K562 (cell line): ENCODE data around the gene WDR27. TPM values are rescaled to one million over a fixed set of nuclear protein-coding genes. Genes with fewer than 3 reads are reported as not detected.

ENCODE experiments used
- ATAC-seq: fragments of 200-7000 bp; cut with Tn5 transposase; 3 replicates; pipeline ENCODE4 v1.9.1; 2020; ENCODE audit warnings: moderate library complexity
- BruUV-seq: library from RNA; stranded (reverse); fragments of 400-500 nt; replicated peaks from 2 replicates; lab custom pipeline; 2021; lab: Mats Ljungman, UMichigan
- CTCF ChIA-PET: fragments of 300-600 bp; formaldehyde crosslinking; extraction: SDS; loops from one replicate; lab custom pipeline; 2021; ENCODE audit warnings: low intra/inter-chr PET ratio; lab: Yijun Ruan, JAX
- POLR2A ChIA-PET: fragments of 300-600, 350-650 bp; sonication (Branson Sonifier 250); formaldehyde crosslinking; extraction: SDS; loops from one replicate; lab custom pipeline; 2021; ENCODE audit warnings: antibody characterized with exemption, inconsistent platforms; lab: Yijun Ruan, JAX
- DNase-seq, 4 experiments: peaks; one replicate each; pipeline versions ENCODE4 v3.0.0 to v3.0.0-alpha.2; 2011 to 2018; ENCODE audit warnings: low spot score in 3 of 4, mixed read lengths in 3 of 4; ENCODE audit errors: extremely low read depth in 1 of 4
- FAIRE-seq: peaks from 2 replicates; lab custom pipeline; 2011; peaks lifted over from hg19 to GRCh38; lab: Jason Lieb, UNC
- H2AFZ ChIP-seq: 2 replicates; pipeline ENCODE4 v1.6.0; 2011; ENCODE audit warnings: low read depth, low read length, control low read depth, inconsistent platforms
- H3K27ac ChIP-seq: fragments of 200-600 bp; 3 replicates; pipeline ENCODE4 v1.8.0; 2011; ENCODE audit warnings: low read depth, mild to moderate bottlenecking, control low read depth, inconsistent platforms, low read length, moderate library complexity, mixed read lengths; ENCODE audit errors: extremely low read depth
- H3K27me3 ChIP-seq, 2 experiments: fragments of 300-600 bp in 1 of 2; 2 replicates in 1 of 2; 3 replicates in 1 of 2; pipeline versions ENCODE4 v1.6.0 to v1.8.0; 2011; ENCODE audit warnings: inconsistent platforms in 2 of 2, low read length in 2 of 2, mild to moderate bottlenecking in 1 of 2, mixed read lengths in 1 of 2, moderate library complexity in 1 of 2; ENCODE audit not compliant: control insufficient read depth in 2 of 2, insufficient read depth in 2 of 2
- H3K36me3 ChIP-seq: fragments of 300-600 bp; 3 replicates; pipeline ENCODE4 v1.8.0; 2011; ENCODE audit warnings: mild to moderate bottlenecking, low read length, inconsistent platforms; ENCODE audit not compliant: control insufficient read depth, insufficient read depth
- H3K4me1 ChIP-seq, 2 experiments: fragments of 200-600 bp in 1 of 2; replicated peaks in 1 of 2; 2 replicates in 1 of 2; 3 replicates in 1 of 2; pipeline versions ENCODE4 v1.5.1 to v1.8.0; 2011; ENCODE audit warnings: inconsistent platforms in 2 of 2, low read length in 2 of 2, mild to moderate bottlenecking in 1 of 2, mixed read lengths in 1 of 2, moderate library complexity in 1 of 2; ENCODE audit not compliant: control insufficient read depth in 2 of 2, insufficient read depth in 2 of 2
- H3K4me2 ChIP-seq: 2 replicates; pipeline ENCODE4 v1.6.1; 2011; ENCODE audit warnings: low read length, control low read depth, inconsistent platforms, mixed read lengths; ENCODE audit not compliant: insufficient read depth
- H3K4me3 ChIP-seq: fragments of 200-600 bp; sonication (generic), shearing (Covaris generic); 2 replicates; pipeline ENCODE4 v1.5.1; 2016; ENCODE audit warnings: control low read depth, inconsistent platforms
- H3K79me2 ChIP-seq: fragments of 200-600 bp; 3 replicates; pipeline ENCODE4 v1.8.0; 2011; ENCODE audit warnings: low read length, inconsistent platforms; ENCODE audit not compliant: control insufficient read depth, insufficient read depth
- H3K9ac ChIP-seq, 2 experiments: 2 replicates each; pipeline versions ENCODE4 v1.6.0 to v1.6.1; 2011; ENCODE audit warnings: low read depth in 2 of 2, low read length in 2 of 2, control low read depth in 1 of 2, inconsistent platforms in 1 of 2, mild to moderate bottlenecking in 1 of 2, mixed read lengths in 1 of 2; ENCODE audit not compliant: insufficient read depth in 1 of 2
- H3K9me1 ChIP-seq: one replicate; pipeline ENCODE4 v1.6.0; 2011; ENCODE audit warnings: inconsistent platforms, mild to moderate bottlenecking, low read length, moderate library complexity; ENCODE audit not compliant: control insufficient read depth, insufficient read depth
- H3K9me3 ChIP-seq: replicated peaks from 2 replicates; pipeline ENCODE4 v1.5.1; 2011; ENCODE audit warnings: low read depth, low read length, inconsistent platforms; ENCODE audit not compliant: control insufficient read depth, insufficient read depth
- H4K20me1 ChIP-seq: replicated peaks from 2 replicates; pipeline ENCODE4 v1.6.1; 2011; ENCODE audit warnings: low read length, inconsistent platforms, mixed read lengths; ENCODE audit not compliant: control insufficient read depth, insufficient read depth
- BDP1 ChIP-seq: IDR thresholded peaks from 3 replicates; pipeline ENCODE4 v1.6.1; 2011; ENCODE audit not compliant: insufficient read length, insufficient read depth
- CBX2 ChIP-seq: fragments of 200-600 bp; sonication (generic); IDR thresholded peaks from one replicate; pipeline ENCODE4 v1.6.1; 2012; ENCODE audit warnings: mild to moderate bottlenecking, low read length, inconsistent platforms; ENCODE audit not compliant: insufficient read depth, poor library complexity, severe bottlenecking
- CHD1 ChIP-seq: fragments of 200-600 bp; sonication (generic); IDR thresholded peaks from one replicate; pipeline ENCODE4 v1.6.1; 2012; ENCODE audit warnings: mild to moderate bottlenecking, moderate library complexity, low read length, inconsistent platforms
- COPS2 ChIP-seq: fragments of 450-650 bp; conservative IDR thresholded peaks from 2 replicates; pipeline ENCODE4 v1.6.1; 2016; ENCODE audit warnings: mild to moderate bottlenecking, moderate library complexity
- HDAC2 ChIP-seq: fragments of 450-650 bp; IDR thresholded peaks from 2 replicates; pipeline ENCODE4 v1.6.1; 2016; ENCODE audit warnings: mild to moderate bottlenecking
- IFI16 ChIP-seq: fragments of 250-450 bp; sonication (Bioruptor Pico); IDR thresholded peaks from 2 replicates; pipeline ENCODE4 v2.1.2; 2022; ENCODE audit warnings: mild to moderate bottlenecking, inconsistent platforms
- MYBL2 ChIP-seq, 2 experiments: fragments of 450-650 bp in 1 of 2; sonication (generic) in 1 of 2; formaldehyde crosslinking in 1 of 2; IDR thresholded peaks; 2 replicates each; pipeline versions ENCODE4 v1.6.1 to v1.8.1; 2017 to 2022; ENCODE audit warnings: borderline replicate concordance in 1 of 2, inconsistent platforms in 1 of 2, low read depth in 1 of 2, mild to moderate bottlenecking in 1 of 2, missing genetic modification reagents in 1 of 2, moderate library complexity in 1 of 2
- NBN ChIP-seq: fragments of 450-650 bp; IDR thresholded peaks from 2 replicates; pipeline ENCODE4 v1.6.1; 2016; ENCODE audit warnings: low read depth, mild to moderate bottlenecking
- POLR2H ChIP-seq: IDR thresholded peaks from 2 replicates; pipeline ENCODE4 v1.6.1; 2016; ENCODE audit warnings: missing genetic modification characterization, low read depth, mild to moderate bottlenecking, control low read depth, missing compliant biosample characterization, moderate library complexity
- PYGO2 ChIP-seq: fragments of 450-650 bp; IDR thresholded peaks from 2 replicates; pipeline ENCODE4 v1.6.1; 2016; ENCODE audit warnings: mild to moderate bottlenecking, missing genetic modification characterization, moderate library complexity, missing compliant biosample characterization
- SAFB2 ChIP-seq: fragments of 200-400 bp; formaldehyde crosslinking; IDR thresholded peaks from 2 replicates; pipeline ENCODE4 v1.6.1; 2018; ENCODE audit warnings: borderline replicate concordance, low read length, low read depth, moderate library complexity; ENCODE audit not compliant: severe bottlenecking
- SREBF1 ChIP-seq: fragments of 150-350 bp; IDR thresholded peaks from 2 replicates; pipeline ENCODE4 v1.6.1; 2014; ENCODE audit warnings: antibody characterized with exemption, low read depth, low read length, borderline replicate concordance
- TCF7L2 ChIP-seq: fragments of 150-350 bp; IDR thresholded peaks from 2 replicates; pipeline ENCODE4 v1.6.1; 2016; ENCODE audit warnings: low read depth, mild to moderate bottlenecking, low read length, moderate library complexity
- ZBTB2 ChIP-seq: fragments of 450-650 bp; IDR thresholded peaks from 2 replicates; pipeline ENCODE4 v1.6.1; 2016; ENCODE audit warnings: antibody characterized with exemption
- WGBS: fragments of 100-300 bp; shearing (Covaris generic); methylation state at CpG from one replicate; pipeline ENCODE4 v1.1.6; 2016; ENCODE audit warnings: low coverage, mixed read lengths; ENCODE audit not compliant: insufficient coverage; ENCODE audit errors: missing lambda C conversion rate; 5-methylcytosine and 5-hydroxymethylcytosine counted together
- in situ Hi-C: fragments of 300-500 bp; cut with MboI; formaldehyde crosslinking; loops from 4 replicates; pipeline ENCODE4 v1.15.0; 2018; ENCODE audit warnings: inconsistent platforms, mixed read lengths
- intact Hi-C: fragments of 100-400 bp; cut with micrococcal nuclease; formaldehyde crosslinking; loops from 2 replicates; pipeline ENCODE4 v1.14.2; 2022
- polyA plus RNA-seq, 8 experiments: library from polyadenylated mRNA; depleted of rRNA in 4 of 8; stranded (reverse) in 5 of 8; unstranded in 3 of 8; fragments of >200 nt; fragmentation: Nextera tagmentation in 2 of 8; fragmentation: Illumina TruSeq in 1 of 8; extraction: Ambion mirVana in 2 of 8; extraction: Trizol in 1 of 8; gene quantifications; 2 replicates each; pipeline versions ENCODE4 v1.2.1 to v1.2.3, GENCODE V29; 2011 to 2014; ENCODE audit warnings: inconsistent platforms in 1 of 8, missing spikeins in 1 of 8
- total RNA-seq, 7 experiments: library from RNA; depleted of rRNA in 6 of 7; stranded (reverse); fragments of >200 nt in 6 of 7; fragmentation: Illumina TruSeq in 2 of 7; extraction: Trizol in 2 of 7; gene quantifications; 2 replicates each; pipeline versions ENCODE4 v1.2.1 to v1.2.3, GENCODE V29; 2011 to 2021; ENCODE audit warnings: low replicate concordance in 1 of 7

Gene WDR27
- total and polyA plus RNA-seq, 9 of the 15 experiments (the other 6 are each of a cell fraction or from before 2014, with no cell fraction given): 4.3 to 77.2 (median 22.7) TPM

GRCh38 chr6:169624785-169625184 lies 77.0 kb downstream of the WDR27 start:
- no peaks in the 10 kb centered on the region for H3K4me1 ChIP-seq
- ChIA-PET CTCF (no interaction called here), POLR2A (interaction anchor here (0.6 kb wide), 1 partner anchor 13 kb away, joined by 3 read pairs; no protein-coding TSS in a partner anchor)
- no peaks in the 10 kb centered on the region for H3K27me3 ChIP-seq
- H3K9me1 ChIP-seq: no peaks in the 10 kb centered on the region
- H3K9me3 ChIP-seq: peaks cover 3% of the 10 kb centered on the region
- 47% methylated on average over 10 of the region's 11 CpGs for WGBS
- H3K4me2 ChIP-seq: no peak overlapping the region
- intact Hi-C loops (no loop called here), in situ Hi-C loops (no loop called here)
- H3K79me2 ChIP-seq: no peaks in the 10 kb centered on the region
- no peak overlapping the region for H2AFZ ChIP-seq
- no peaks in the 10 kb centered on the region for H4K20me1 ChIP-seq
- DNase-seq (peak in 1 of 4 experiments; percentile 4), FAIRE-seq (no peak), ATAC-seq (no peak)
- no peak overlapping the region for H3K4me3 ChIP-seq
- H3K27ac ChIP-seq: no peak overlapping the region
- TF ChIP-seq CHD1: no peak
- TF ChIP-seq NBN: no peak
- no peak for TF ChIP-seq HDAC2
- TF ChIP-seq SAFB2: no peak
- no peak for TF ChIP-seq PYGO2 (tag)
- TF ChIP-seq CBX2: no peak
- TF ChIP-seq SREBF1: no peak
- no peak for TF ChIP-seq IFI16 (CRISPR knock-in tag)
- TF ChIP-seq TCF7L2: no peak
- no peak for TF ChIP-seq ZBTB2
- no peak for TF ChIP-seq COPS2
- TF ChIP-seq POLR2H (tag): no peak
- TF ChIP-seq BDP1: no peak
- TF ChIP-seq MYBL2 (IDR thresholded peaks at IDR 0.05; ENCODE audit: low read depth): no peak
- no peak for TF ChIP-seq MYBL2 (CRISPR knock-in tag; IDR thresholded peaks at IDR 0.05; ENCODE audit: borderline replicate concordance)
- no peak overlapping the region for H3K9ac ChIP-seq
- no peaks in the 10 kb centered on the region for H3K36me3 ChIP-seq
- no TSS peak for BruUV-seq
